GM21576 (cell line): Measurements from ENCODE around the gene AOAH.

Experiments
- ATAC-seq: cut with Tn5 transposase; IDR thresholded peaks from one replicate; pipeline ENCODE4 v1.9.1; 2021; ENCODE audit warnings: mild to moderate bottlenecking, moderate library complexity; ENCODE audit not compliant: unreplicated experiment

The AOAH gene, protein sequence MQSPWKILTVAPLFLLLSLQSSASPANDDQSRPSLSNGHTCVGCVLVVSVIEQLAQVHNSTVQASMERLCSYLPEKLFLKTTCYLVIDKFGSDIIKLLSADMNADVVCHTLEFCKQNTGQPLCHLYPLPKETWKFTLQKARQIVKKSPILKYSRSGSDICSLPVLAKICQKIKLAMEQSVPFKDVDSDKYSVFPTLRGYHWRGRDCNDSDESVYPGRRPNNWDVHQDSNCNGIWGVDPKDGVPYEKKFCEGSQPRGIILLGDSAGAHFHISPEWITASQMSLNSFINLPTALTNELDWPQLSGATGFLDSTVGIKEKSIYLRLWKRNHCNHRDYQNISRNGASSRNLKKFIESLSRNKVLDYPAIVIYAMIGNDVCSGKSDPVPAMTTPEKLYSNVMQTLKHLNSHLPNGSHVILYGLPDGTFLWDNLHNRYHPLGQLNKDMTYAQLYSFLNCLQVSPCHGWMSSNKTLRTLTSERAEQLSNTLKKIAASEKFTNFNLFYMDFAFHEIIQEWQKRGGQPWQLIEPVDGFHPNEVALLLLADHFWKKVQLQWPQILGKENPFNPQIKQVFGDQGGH

GRCh38 chr7:36723951-36724664 lies at the start of gene AOAH:
AOAH (minus strand) TSS chr7:36724494; CDS start chr7:36724148, 346 bp downstream.
- ATAC-seq, result peak; percentile 97

GRCh38 chr7:36766451-36766850 lies 42.2 kb upstream of the AOAH start:
- no peak for ATAC-seq

GRCh38 chr7:36765605-36766004 lies 41.3 kb upstream of the AOAH start:
- ATAC-seq, result no peak

DNA sequence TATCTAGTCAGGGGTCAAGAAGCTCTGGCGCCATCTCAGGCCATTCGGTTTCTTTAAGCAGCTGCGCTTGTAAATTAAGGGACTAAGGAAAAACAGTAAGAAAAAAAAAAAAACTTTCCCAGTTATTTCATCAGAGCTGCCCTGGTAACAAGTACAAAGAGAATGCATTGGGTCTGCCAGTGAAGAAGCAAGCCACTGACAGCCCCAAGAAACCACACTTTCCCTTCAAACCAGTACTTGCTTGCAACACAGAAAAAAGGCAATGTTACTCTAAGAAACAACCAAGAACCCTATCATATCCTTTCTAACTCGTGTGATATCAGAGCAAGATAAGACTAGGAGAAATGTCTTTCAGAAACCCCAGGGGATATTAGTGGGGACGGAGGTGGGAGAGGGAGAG lies 40.6 kb upstream of the AOAH start:
- ATAC-seq, result no peak

DNA sequence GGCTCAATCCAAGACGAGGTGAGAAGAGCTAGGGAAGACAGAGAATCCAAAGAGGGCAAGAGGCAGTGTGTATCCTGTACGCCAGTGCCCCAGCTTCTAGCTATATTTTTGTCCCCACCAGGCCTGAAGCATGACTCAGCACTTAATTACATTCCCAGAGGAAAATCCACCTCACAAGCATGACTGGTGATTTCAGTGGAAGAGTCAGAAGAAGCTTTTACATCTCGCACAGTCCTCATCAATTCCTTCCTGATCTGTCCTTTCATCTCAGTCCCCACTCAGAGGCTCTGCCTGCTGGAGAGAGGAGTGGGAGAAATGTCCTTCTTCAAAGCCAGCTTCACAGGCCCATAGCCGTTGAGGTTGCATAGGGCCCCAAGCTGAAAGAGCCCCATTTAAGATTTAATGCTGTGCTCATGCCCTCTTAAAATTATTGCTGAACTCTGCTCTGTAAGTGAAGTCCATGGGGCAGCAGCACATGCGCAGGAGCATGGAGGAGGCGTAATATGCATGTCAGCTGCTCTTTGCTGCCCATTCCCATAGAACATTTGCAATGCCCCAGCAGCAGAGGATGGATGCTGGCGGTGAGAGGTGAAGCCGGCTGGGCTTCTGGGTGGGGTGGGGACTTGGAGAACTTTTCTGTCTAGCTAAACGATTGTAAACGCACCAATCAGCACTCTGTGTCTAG lies 39.0 kb upstream of the AOAH start:
- ATAC-seq, result no peak

GRCh38 chr7:36762394-36762793 lies 38.1 kb upstream of the AOAH start:
- ATAC-seq, result no peak

- no peak for ATAC-seq
These were observed 37.5 kb upstream of the AOAH start for GRCh38 chr7:36761835-36762234.

GRCh38 chr7:36760856-36761762 lies 36.8 kb upstream of the AOAH start:
- no peak for ATAC-seq

GRCh38 chr7:36758879-36759278 lies 34.6 kb upstream of the AOAH start:
- ATAC-seq, result no peak

GRCh38 chr7:36755484-36755883 lies 31.2 kb upstream of the AOAH start:
- no peak for ATAC-seq

DNA sequence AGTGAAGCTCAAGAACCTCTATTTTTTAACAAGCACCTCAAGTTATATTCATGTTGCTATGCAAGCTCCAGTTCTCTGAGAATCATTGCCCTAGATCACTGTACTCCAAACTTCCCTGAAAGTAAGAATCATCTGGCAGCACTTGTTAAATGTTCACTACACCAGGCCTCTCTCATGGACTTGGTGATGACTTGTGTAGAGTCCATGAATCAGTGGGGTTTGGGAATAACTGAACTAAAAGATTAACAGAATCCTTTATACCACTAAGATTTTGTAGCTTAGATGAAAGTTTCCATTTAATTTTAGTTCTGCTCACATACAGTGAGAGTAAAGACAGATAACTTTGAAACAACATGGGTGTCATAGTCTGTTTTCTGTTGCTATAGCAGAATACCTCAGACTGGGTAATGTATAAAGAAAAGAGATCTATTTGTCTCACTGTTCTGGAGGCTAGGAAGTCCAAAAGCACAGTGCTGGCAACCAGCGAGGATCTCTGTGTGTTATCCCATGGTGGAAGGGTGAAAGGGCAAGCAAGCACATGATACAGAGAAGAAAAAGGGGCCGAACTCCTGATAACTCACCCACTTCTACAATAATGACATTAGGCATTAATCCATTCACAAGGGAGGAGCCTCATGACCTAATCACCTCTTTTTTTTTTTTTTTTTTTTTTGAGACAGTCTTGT lies 27.9 kb upstream of the AOAH start:
- ATAC-seq, result no peak

- ATAC-seq, result no peak
These were observed 26.2 kb upstream of the AOAH start for GRCh38 chr7:36750451-36750850.

GRCh38 chr7:36749282-36749960 lies 25.1 kb upstream of the AOAH start:
- no peak for ATAC-seq

GRCh38 chr7:36748017-36748487 lies 23.8 kb upstream of the AOAH start:
- ATAC-seq, result no peak

DNA sequence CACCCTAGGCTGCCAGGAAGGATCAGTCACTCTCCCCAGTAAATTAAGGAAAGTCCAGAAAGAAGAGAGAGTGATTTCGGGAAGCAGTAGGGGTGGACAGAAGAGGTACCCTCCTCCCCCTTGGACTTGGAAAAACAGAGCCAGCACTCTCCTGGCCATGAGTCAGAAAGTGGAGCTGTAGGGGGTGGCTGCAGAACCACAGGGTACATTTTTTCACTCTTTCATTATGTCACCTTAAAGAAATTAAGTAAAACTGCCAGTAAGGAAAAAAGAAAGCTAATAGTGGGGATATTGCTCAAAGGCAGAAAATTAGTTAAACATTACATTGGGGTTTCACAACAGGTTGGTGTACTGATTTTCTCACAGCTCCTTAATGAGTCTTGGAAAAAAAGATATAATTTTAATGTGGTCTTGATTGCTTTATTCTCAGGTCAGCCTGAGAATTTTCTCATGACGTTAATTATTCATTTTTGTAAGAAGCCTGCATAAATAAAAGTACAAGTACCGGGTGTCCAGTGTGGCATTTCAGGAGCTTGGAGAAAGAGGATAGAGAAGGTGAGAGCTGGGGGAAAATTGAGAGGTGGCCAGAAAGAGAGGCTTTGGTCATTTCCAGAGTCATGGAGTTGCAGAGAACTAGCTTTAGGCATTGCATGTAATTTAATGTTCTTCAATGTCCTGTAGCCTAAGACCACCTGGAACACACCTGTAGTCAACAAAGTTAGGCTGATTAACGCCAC lies 23.2 kb upstream of the AOAH start:
- ATAC-seq, result no peak

- no peak for ATAC-seq
These were observed 22.1 kb upstream of the AOAH start for GRCh38 chr7:36746347-36746746.

- ATAC-seq, result no peak
These were observed 18.8 kb upstream of the AOAH start for GRCh38 chr7:36742911-36743775.
